GM18868 (cell line): ENCODE results near the gene ODR4.
"Not testable (repeated sequence)": the region's sequence is repeated elsewhere in the genome, so short reads cannot be mapped to it uniquely, and the experiment has no call there.

Source experiments
- ATAC-seq: cut with Tn5 transposase; IDR thresholded peaks from one replicate; pipeline ENCODE4 v1.9.1; 2021; ENCODE audit warnings: mild to moderate bottlenecking, moderate library complexity; ENCODE audit not compliant: unreplicated experiment

Gene ODR4

GRCh38 chr1:186420923-186421322 is 45.3 kb downstream of the ODR4 start:
- peak; percentile 78 for ATAC-seq

GRCh38 chr1:186421446-186421845 is 45.8 kb downstream of the ODR4 start:
- ATAC-seq, result no peak

GRCh38 chr1:186424539-186424938 is 48.9 kb downstream of the ODR4 start:
- ATAC-seq, result no peak

DNA sequence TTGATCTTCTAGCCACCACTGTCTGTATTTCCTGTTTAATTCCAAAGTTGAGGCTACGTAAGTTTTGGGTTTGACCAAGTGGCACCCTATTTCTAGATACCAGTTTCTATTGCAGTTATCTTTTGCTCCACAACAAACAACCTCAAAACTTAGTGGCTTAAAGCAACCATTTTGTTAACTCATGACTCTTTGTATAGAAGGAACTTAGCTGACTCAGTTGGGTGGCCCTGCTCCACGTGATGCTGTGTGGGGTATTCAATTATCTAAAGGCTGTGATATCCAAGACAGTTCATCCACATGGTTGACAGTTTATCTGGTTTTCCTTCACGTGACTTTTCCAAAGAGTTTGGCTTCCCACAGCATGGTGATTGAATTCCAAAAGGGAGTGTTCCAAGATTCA is 50.5 kb downstream of the ODR4 start:
- no peak for ATAC-seq

DNA sequence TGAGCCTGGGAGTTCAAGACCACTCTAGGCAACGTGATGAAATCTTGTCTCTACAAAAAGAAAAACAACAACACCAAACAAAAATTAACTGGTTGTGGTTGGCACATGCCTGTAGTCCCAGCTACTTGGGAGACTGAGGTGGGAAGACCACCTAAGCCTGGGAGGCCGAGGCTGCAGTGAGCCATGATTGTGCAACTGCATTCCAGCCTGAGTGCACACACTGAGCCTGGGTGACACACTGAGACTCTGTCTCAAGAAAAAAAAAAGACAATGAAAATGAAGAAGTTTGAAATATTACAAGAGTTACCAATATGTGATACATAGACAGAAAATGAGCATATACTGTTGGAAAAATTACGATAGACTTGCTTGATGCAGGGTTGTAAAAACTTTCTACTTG is 53.4 kb downstream of the ODR4 start:
- no peak for ATAC-seq

DNA sequence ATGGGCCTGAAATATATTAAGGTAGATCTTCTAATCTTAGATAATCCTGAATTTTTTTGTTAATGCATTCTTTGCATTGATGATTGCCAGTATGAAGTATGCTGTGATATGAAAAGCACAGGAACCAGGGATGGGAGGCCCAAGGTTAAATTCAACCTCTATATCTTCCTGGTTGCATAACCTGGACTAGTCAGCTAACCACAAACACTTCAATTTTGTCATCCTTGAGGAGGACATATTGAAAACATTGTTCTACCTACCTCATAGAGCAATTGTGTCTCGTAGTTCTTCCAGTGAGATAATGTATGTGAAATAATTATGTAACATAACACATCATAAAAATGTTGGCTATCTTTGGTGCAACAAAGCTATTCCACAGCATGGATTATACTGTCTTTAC is 59.7 kb downstream of the ODR4 start:
- ATAC-seq, result no peak

- ATAC-seq, result no peak
These were observed 62.9 kb downstream of the ODR4 start for GRCh38 chr1:186438567-186438966.

DNA sequence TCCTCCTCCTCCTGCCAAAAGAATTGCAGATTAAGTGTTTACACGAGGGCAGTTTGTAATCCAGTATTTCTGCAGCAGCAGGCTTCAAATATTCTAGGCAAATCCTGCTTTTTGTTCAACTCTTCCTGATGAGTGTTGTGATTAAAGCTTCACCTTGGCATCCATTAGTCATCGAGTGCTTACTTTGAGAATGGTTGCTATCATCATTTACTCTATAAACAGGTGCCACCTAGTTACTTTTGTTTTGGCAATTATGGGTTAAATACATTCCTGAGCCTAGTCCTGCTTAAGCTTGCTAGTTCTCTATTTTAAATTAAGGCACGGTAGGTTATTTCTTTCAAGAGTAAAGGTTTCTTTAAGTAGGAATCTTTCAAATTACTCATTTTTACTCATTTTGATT is 64.9 kb downstream of the ODR4 start:
- ATAC-seq, result no peak

DNA sequence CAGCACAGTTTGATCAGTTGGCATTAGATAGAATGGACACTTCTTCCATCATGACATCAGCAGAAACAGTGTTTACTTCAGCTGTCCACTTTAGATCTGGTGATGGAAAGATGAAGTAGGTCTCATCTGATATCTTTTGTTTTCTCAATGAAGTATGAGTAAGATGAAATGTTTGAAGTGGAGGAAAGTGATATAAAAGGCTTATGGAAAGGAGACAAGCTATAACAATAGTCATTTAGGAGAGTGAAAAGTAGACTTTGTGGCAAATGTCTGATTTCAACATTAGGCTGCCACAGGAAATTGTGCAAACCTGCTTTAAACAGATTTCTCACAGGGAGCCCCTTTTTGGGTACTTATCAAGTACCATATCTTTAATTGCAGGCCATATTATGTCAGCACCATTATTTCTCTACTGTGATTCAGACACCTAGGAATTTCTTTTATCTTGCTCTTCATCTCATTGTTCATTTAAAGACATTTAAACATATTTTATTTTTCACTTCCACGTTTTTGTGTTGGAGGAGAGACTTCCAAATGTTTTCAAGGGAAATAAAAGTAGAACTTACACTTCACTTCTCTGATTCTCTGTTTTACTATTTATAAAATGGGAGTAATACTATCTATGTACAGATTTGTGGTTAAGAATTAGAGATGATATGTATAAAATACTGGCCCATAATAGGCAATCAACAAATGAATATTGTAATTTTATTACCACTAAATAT is 67.2 kb downstream of the ODR4 start:
- no peak for ATAC-seq

GRCh38 chr1:186443638-186444037 is 68.0 kb downstream of the ODR4 start:
- ATAC-seq, result peak; percentile 63

DNA sequence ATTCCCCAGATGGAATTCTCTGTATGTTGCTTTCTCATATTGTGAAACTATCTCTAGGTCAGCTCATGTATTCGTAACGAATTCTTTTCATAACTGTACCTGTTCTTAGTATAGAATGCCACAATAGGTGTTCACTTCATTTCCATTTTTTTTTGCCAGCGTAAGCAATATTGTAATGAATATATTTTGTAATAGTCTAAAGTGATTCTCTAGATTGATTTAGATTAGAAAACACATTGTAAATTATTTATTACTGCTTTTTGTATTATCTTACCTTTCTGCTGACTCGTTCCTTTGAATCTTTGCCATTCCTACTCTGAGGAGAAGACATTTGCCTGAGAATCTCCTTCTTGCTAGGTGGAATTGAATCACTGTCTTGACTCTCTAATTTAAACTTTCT is 70.5 kb downstream of the ODR4 start:
- ATAC-seq, result no peak

- peak; percentile 36 for ATAC-seq
These were observed 79.3 kb downstream of the ODR4 start for GRCh38 chr1:186454981-186455380.

DNA sequence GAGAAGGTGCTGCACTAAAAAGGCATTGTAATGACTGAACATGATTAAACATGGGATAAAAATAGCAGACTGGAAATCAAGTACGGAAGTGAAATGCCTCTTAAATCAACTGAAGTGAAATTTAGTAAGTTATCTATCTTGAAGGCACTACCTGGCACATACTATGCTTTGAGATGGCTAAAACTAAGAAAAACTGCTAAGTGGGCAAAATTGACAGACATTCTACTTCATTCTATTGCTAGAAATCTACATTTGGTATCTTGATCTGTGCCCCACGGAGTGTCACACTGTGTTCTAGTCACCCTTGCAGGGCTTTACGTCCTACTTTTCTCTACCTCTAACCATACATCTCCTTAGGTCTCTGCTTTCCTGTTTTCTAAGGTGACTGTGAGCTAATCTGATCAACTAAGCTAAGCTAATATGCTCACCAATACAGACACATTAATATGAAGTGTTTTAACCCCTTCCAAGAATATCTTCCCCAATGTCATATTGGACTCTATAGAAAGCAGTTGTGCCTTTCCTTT is 81.2 kb downstream of the ODR4 start:
- peak; percentile 43 for ATAC-seq

- ATAC-seq, result not testable (repeated sequence)
These were observed 83.5 kb downstream of the ODR4 start for GRCh38 chr1:186459161-186459560.

- ATAC-seq, result no peak
These were observed 85.4 kb downstream of the ODR4 start, which contains the start of gene PDC for GRCh38 chr1:186461014-186461413. Gene PDC (minus strand): TSS chr1:186461114. CDS start chr1:186449459, 11,655 bp downstream.

DNA sequence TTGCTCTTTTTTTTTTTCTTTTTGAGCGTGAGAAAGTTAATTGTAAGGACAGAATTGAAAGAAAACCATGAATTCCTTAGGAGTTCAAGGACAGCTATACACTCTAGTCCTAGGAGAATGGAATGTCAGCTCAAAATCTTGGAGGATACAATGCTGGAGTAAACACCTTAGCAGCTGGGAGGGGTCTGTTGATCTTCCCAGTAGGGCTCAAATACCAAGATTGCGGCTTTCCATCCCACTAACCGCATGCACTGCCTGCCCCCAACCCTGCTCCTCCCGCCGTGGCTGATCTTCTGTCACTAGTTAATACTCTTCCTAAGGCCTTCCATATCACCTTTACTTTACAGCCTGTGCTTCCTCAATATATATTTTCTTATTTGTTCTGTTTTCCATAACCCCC is 87.9 kb downstream of the ODR4 start:
- no peak for ATAC-seq

DNA sequence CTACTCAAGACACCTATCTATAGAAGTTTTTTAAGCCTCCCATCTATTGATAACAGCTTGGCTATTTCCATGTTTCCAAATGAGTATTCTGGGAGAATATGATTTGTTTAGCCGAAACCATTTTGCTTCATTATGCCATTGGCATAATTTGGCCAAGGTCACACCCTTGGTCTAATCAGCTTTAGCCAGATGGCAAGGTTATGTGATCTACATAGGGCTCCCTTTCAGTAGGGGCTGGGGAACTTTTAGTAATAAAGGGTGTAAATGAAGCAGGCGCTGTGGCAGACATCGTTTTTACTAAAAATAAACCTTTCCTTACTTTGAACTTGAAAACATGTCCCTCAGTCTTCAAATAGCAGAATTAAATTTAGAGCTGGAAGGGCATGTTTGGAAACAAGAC is 88.3 kb downstream of the ODR4 start:
- ATAC-seq, result no peak

DNA sequence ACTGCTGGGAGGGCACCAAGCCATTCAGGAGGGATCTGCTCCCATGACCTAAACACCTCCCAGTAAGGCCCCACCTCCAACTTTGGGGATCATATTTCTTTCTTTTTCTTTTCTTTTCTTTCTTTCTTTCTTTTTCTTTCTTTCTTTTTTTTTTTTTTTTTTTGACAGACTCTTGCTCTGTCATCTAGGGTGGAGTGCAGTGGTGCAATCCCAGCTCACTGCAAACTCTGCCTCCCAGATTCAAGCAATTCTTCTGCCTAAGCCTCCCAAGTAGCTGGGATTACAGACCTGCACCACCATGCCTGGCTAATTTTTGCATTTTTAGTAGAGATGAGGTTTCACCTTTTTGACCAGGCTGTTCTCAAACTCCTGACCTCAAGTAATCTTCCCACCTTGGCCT is 89.9 kb downstream of the ODR4 start:
- not testable (repeated sequence) for ATAC-seq

DNA sequence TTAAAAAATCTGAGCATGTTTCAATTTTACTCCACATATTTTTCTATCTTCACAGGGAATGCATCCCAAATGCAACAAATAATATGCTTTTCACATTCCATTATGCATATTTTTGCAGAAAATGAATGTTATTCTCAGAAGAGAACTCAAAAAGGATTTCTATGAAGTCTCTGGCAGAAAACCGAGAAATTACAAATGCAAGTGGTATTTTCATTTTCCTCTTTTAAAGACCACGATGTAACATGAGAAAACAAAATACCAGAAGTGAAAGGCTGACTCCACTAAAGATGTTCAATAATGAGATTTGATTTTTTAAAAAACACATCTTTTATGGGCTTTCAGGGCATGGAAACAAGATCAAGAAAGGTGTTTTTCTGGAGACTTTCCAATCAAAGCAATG is 90.3 kb downstream of the ODR4 start:
- ATAC-seq, result no peak
